OCI-LY3 (cell line): ENCODE results near the gene GDPD2.

Experiments used
- H2AFZ ChIP-seq: fragments of 200-600, 300-600 bp; shearing (Covaris generic); 2 replicates; pipeline ENCODE4 v1.6.0; 2014; ENCODE audit warnings: antibody characterized with exemption, low read depth, low read length
- H3K27ac ChIP-seq: fragments of 200-600, 300-600 bp; sonication (generic); 2 replicates; pipeline ENCODE4 v1.5.1; 2014; ENCODE audit warnings: mild to moderate bottlenecking, low read length, moderate library complexity, mixed read lengths
- H3K27me3 ChIP-seq: fragments of 200-600, 300-600 bp; sonication (generic); 2 replicates; pipeline ENCODE4 v1.6.1; 2014; ENCODE audit warnings: low read depth, low read length, mixed read lengths
- H3K36me3 ChIP-seq: fragments of 200-600, 300-600 bp; sonication (generic); replicated peaks from 2 replicates; pipeline ENCODE3; 2014; ENCODE audit warnings: low read depth, low read length, mixed read lengths
- H3K4me1 ChIP-seq: fragments of 300-600, 200-600 bp; sonication (generic); 2 replicates; pipeline ENCODE4 v1.6.1; 2014; ENCODE audit warnings: low read length, mixed read lengths
- H3K4me2 ChIP-seq: fragments of 200-600, 300-600 bp; sonication (generic); 2 replicates; pipeline ENCODE4 v1.6.1; 2014; ENCODE audit warnings: low read length, mixed read lengths
- H3K4me3 ChIP-seq: fragments of 300-600, 200-600 bp; sonication (generic); 2 replicates; pipeline ENCODE4 v1.5.1; 2014; ENCODE audit warnings: antibody characterized with exemption, mild to moderate bottlenecking, low read length, moderate library complexity
- H3K79me2 ChIP-seq: fragments of 300-600, 200-600 bp; shearing (Covaris generic); 2 replicates; pipeline ENCODE4 v1.6.1; 2014; ENCODE audit warnings: mild to moderate bottlenecking, low read length, mixed read lengths
- H3K9ac ChIP-seq: fragments of 300-600, 200-600 bp; shearing (Covaris generic); 2 replicates; pipeline ENCODE4 v1.6.0; 2014; ENCODE audit warnings: mild to moderate bottlenecking, low read length, moderate library complexity
- H3K9me3 ChIP-seq: fragments of 200-600, 300-600 bp; shearing (Covaris generic); 2 replicates; pipeline ENCODE4 v1.6.1; 2014; ENCODE audit warnings: low read length, mixed read lengths; ENCODE audit not compliant: insufficient read depth
- H4K20me1 ChIP-seq: fragments of 200-600, 300-600 bp; sonication (generic); 2 replicates; pipeline ENCODE4 v1.6.1; 2016; ENCODE audit warnings: low read length, mixed read lengths; ENCODE audit not compliant: insufficient read depth
- EZH2phosphoT487 ChIP-seq: fragments of 200-600 bp; shearing (Covaris generic); IDR thresholded peaks from 2 replicates; pipeline ENCODE4 v1.6.1; 2018; ENCODE audit warnings: antibody characterized with exemption, mixed run types, low read depth
- TF ChIP-seq, protein P1 (sequence below): fragments of 200-600, 300-600 bp; sonication (generic); IDR thresholded peaks from 2 replicates; pipeline ENCODE4 v1.5.1; 2014; ENCODE audit warnings: antibody characterized with exemption, low read length, low read depth

Gene GDPD2

GRCh38 chrX:70466968-70467367 is 43.9 kb downstream of the GDPD2 start:
- no peak overlapping the region for H3K4me2 ChIP-seq
- no peak overlapping the region for H3K27ac ChIP-seq
- no peak overlapping the region for H3K9ac ChIP-seq
- H3K4me1 ChIP-seq: peaks cover 6% of the 10 kb centered on the region; the same call in 1 of the 2 replicates
- no peaks in the 10 kb centered on the region for H3K9me3 ChIP-seq
- H3K4me3 ChIP-seq: no peak overlapping the region
- H2AFZ ChIP-seq: no peak overlapping the region
- H3K36me3 ChIP-seq: no peaks in the 10 kb centered on the region
- TF ChIP-seq EZH2phosphoT487: no peak
- TF ChIP-seq, protein P1, sequence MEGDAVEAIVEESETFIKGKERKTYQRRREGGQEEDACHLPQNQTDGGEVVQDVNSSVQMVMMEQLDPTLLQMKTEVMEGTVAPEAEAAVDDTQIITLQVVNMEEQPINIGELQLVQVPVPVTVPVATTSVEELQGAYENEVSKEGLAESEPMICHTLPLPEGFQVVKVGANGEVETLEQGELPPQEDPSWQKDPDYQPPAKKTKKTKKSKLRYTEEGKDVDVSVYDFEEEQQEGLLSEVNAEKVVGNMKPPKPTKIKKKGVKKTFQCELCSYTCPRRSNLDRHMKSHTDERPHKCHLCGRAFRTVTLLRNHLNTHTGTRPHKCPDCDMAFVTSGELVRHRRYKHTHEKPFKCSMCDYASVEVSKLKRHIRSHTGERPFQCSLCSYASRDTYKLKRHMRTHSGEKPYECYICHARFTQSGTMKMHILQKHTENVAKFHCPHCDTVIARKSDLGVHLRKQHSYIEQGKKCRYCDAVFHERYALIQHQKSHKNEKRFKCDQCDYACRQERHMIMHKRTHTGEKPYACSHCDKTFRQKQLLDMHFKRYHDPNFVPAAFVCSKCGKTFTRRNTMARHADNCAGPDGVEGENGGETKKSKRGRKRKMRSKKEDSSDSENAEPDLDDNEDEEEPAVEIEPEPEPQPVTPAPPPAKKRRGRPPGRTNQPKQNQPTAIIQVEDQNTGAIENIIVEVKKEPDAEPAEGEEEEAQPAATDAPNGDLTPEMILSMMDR: no peak
- H3K27me3 ChIP-seq: no peaks in the 10 kb centered on the region
- H4K20me1 ChIP-seq: no peaks in the 10 kb centered on the region
- no peaks in the 10 kb centered on the region for H3K79me2 ChIP-seq

DNA sequence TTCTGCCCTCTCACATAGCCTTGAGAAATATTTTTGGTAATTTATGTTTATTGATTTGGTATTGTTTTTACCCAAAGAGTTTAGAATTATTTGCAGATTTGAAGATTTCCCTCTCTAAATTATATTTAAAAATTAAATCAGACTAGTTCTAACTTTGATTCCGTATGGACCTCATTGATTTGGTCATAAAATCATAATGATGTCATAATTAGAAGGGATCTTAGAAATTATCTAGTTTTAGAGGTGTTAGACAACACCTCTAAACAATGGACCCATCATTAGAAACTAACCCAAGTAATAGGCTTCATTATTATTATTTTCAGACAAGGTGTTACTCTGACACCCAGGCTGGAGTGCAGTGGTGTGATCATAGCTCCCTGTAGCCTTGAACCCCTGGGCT is 45.6 kb downstream of the GDPD2 start:
- TF ChIP-seq EZH2phosphoT487: no peak
- TF ChIP-seq, protein P1: no peak
- H3K9me3 ChIP-seq: no peaks in the 10 kb centered on the region
- no peak overlapping the region for H2AFZ ChIP-seq
- no peaks in the 10 kb centered on the region for H3K79me2 ChIP-seq
- H3K4me1 ChIP-seq: peaks cover 6% of the 10 kb centered on the region; the same call in 1 of the 2 replicates
- H3K9ac ChIP-seq: no peak overlapping the region
- no peaks in the 10 kb centered on the region for H4K20me1 ChIP-seq
- no peak overlapping the region for H3K4me3 ChIP-seq
- no peaks in the 10 kb centered on the region for H3K36me3 ChIP-seq
- no peaks in the 10 kb centered on the region for H3K27me3 ChIP-seq
- H3K4me2 ChIP-seq: no peak overlapping the region
- H3K27ac ChIP-seq: no peak overlapping the region

DNA sequence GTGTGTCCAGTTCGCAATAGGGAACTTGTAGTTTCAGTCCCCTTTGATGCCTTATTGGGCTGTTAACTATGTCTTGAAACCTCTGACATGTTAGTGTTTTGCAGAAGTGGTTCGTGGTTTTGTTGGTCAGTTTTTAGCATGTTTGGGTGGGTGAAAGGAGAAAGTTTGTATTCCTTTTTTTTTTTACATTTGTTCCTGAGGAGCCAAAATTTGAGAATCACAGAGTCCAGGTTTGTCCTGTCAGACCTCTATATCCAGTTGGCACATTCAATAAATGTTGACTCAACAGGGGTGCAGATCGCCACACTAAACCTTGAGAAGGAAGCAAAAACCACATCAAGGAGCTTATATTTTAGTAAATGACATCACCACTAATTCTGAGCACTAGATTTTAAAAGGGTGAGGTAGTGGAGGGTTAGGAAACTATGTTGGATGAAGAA is 47.8 kb downstream of the GDPD2 start:
- Histone ChIP-seq H3K9me3 (no peaks in the 10 kb centered on the region), H3K9ac (no peak overlapping the region), H3K27ac (no peak overlapping the region), H3K79me2 (no peaks in the 10 kb centered on the region), H3K4me2 (no peak overlapping the region), H3K27me3 (no peaks in the 10 kb centered on the region), H4K20me1 (no peaks in the 10 kb centered on the region), H2AFZ (no peak overlapping the region), H3K4me3 (no peak overlapping the region), H3K4me1 (peaks cover 6% of the 10 kb centered on the region; the same call in 1 of the 2 replicates), H3K36me3 (no peaks in the 10 kb centered on the region)
- TF ChIP-seq EZH2phosphoT487: no peak
- TF ChIP-seq, protein P1: no peak

- Histone ChIP-seq H2AFZ (no peak overlapping the region), H3K9ac (no peak overlapping the region), H3K36me3 (no peaks in the 10 kb centered on the region), H3K9me3 (no peaks in the 10 kb centered on the region), H4K20me1 (no peaks in the 10 kb centered on the region), H3K27ac (no peak overlapping the region), H3K4me1 (no peaks in the 10 kb centered on the region), H3K27me3 (no peaks in the 10 kb centered on the region), H3K4me3 (no peak overlapping the region), H3K4me2 (no peak overlapping the region), H3K79me2 (no peaks in the 10 kb centered on the region)
- TF ChIP-seq, protein P1: no peak
- TF ChIP-seq EZH2phosphoT487: no peak
Measured at GRCh38 chrX:70476166-70476933, 53.2 kb downstream of the GDPD2 start.
